HG02870 (cell line): Measurements from ENCODE around the gene ADTRP.
"Not testable (repeated sequence)": the region's sequence is repeated elsewhere in the genome, so short reads cannot be mapped to it uniquely, and the experiment has no call there.

Experiments
- ATAC-seq: cut with Tn5 transposase; IDR thresholded peaks from one replicate; pipeline ENCODE4 v1.9.1; 2021; ENCODE audit warnings: mild to moderate bottlenecking, moderate library complexity; ENCODE audit not compliant: unreplicated experiment

The ADTRP gene

DNA sequence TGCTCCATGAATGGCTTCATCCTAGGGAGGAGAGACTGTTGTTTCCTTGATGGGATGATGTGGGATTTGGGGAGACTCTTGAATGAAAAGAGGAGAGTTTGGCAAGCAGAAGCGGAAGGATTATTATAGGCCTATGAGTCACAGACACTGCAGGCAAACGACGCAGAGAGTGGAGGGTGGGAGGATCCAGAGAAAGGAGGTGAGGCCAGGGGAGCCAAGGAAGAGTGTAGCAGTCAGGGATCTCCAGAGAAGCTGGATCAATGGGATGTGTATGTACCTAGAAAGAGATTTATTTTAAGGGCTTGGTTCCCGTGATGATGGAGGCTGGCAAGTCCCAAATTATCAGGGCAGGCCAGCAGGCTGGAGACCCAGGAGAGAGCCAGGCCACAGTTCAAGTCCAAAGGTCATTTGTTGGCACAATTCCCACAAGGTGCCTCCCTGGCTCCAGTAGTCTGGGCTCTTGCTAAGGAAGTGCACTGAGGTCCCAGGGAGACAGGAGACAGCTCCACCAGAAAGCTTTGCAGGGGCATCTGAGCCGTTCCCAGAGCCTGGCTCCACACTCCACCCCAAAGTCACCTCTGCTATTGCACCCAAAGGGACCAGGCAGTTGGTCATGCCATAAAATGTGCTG lies 76.0 kb downstream of the ADTRP start:
- no peak for ATAC-seq

DNA sequence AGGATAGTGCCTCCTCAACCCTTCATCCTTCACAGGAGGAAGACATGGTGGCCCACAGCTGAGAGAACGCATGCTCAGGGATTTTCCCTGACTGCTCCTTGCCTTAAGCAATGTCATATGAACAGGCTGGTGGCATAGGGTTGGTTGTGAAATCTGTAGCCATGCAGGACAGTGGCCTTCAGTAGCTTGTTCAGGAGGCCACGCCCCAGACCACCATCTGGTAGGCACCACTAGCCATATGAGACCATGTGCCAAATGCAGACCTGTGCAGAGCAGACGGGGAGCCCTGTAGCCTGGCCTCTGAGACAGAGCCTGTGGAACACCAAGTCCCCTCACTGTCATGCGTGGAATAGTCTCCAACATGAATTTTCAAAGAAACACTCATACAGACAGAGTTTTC lies 76.5 kb downstream of the ADTRP start:
- ATAC-seq = no peak

DNA sequence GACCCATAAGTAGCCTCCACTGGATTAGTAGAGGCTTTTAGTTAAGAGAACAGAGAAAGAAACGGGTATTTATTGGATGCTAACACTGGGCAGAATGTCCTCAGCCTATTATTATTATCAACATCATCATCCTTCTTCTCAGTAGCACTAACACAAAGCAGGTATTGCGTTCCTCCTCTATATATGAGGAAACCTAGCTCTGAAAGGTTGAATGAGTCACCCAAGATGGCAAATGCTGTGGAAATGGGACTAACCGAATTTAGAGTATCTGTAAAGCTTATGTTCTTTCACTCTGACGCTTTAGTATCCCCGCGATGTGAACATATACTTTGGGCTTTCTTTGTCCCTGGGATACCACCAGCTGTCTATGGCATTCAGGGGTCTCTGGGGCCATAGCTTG lies 77.0 kb downstream of the ADTRP start:
- no peak for ATAC-seq

DNA sequence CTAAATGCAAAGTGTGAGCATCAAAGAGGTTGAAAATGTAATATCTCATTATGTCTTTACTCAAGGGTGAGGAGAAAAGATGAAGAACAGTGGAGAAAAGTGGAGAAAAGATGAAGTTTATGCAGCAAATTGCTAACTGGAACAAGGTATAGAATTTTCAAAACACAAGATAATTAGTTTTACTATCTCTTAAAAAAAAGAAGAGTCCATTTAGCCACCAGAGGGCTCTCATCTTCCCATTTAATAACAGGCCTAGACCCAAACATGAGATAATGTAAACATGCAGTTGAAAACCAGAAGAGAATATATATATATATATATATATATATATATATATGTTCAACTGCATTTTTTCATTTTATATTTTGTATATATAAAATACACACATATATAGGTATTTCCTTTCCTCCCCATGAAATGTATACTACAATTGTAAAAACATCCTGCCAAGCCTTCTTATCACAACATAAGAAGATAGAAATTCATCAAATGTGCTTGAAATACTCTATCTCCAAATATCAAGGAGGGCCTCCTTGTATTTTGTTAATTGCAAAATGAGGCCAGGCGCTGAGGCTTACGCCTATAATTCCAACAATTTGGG lies 78.4 kb downstream of the ADTRP start:
- ATAC-seq = no peak

DNA sequence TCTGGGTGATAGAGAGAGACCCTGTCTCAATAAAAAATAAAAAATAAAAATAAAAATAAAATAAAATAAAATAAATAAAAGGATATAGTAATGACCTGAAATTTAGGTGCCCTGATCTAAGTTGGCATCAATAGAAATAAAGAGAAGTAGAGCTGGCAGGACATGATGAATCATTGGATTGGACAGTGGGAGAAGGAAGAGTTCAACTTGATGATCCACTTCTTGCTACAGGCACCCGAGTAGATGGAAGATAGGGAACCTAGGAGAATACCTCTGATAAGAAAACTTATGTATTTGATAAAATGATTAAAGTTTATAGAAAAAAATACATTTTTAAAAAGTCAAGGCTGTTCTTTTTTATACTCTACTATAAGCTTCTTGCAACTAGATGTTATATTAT lies 79.0 kb downstream of the ADTRP start:
- no peak for ATAC-seq

DNA sequence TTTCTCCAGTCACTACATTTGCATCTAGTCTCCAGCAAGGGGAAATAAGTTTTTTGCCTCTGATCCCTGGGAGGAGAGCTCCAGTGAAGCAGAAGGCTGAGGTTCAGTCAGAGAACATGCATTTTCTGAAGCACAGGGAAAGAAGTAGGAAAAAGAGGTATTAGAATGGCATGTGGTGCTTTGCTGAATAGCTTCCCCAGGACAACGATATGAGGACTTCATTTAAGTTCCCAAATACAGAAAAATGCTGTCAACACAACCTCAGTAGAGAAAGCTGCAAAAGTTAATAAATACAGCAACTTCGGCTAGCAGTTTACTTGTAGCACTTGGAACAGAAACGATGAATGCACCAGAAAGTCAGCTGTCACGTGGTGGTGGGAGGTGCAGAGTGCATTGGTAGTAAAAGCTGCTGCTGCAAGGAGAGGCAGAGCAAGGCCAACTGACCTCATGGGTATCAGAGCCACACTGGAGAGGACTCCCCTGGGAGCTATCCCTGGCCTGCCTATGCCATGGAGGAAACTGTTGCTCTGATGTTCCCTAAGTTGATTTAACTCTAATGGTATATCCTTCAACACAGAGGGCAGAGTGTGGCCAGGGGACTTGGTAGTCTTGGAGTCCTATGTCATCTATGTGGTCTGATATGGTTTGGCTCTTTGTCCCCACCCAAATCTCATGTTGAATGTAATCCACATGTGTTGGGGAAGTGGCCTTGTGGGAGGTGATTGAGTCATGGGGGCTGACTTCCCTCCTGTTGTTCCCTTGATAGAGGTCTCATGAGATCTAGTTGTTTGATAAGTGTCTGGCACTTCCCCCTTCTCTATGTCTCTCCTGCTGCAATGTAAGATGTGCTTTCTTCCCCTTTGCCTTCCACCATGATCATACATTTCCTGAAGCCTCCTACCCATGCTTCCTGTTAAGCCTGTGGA lies 85.9 kb downstream of the ADTRP start:
- ATAC-seq = no peak

DNA sequence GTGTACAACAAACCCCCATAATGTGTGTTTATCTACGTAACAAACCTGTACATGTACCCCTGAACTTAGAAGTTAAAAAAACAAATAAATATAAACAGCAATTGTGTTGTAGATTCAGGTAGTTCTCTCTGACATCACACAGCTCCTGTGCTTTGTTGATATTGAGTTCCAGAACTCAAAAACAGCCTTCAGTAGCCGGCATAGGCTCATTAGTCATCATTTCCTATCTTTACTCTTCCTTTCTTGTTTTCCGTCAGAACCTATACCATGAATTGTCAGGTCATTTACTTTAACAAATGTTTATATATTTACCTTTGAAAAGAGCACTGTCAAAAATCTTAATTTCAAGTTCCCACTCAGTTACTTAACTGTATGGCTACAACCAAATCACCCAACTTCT lies 88.8 kb downstream of the ADTRP start:
- no peak for ATAC-seq

DNA sequence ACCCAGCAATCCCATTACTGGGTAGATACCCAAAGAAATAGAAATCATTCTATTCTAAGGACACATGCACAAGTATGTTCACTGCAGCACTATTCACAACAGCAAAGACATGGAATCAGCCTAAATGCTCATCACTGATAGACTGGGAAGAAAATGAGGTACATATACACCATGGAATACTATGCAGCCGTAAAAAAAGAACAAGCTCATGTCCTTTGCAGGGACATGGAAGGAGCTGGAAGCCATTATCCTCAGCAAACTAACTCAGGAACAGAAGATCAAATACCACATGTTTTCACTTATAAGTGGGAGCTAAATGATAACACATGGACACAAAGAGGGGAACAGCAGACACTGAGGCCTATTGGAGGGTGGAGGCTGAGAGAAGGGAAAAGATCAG lies 89.2 kb downstream of the ADTRP start:
- ATAC-seq = not testable (repeated sequence)

DNA sequence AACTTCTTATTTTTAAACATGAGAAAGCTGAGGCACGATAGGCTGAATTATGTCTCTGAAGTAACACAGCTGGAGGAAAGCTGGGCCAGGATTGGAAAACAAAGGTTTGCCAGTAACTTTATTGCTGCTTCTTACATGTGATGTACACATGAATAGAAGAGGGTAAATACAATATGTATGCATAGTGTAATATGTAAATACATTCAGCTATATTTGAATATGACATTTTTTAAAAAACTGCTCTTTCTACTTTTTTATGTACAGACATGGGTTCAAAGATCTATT lies 90.2 kb downstream of the ADTRP start:
- ATAC-seq = no peak

DNA sequence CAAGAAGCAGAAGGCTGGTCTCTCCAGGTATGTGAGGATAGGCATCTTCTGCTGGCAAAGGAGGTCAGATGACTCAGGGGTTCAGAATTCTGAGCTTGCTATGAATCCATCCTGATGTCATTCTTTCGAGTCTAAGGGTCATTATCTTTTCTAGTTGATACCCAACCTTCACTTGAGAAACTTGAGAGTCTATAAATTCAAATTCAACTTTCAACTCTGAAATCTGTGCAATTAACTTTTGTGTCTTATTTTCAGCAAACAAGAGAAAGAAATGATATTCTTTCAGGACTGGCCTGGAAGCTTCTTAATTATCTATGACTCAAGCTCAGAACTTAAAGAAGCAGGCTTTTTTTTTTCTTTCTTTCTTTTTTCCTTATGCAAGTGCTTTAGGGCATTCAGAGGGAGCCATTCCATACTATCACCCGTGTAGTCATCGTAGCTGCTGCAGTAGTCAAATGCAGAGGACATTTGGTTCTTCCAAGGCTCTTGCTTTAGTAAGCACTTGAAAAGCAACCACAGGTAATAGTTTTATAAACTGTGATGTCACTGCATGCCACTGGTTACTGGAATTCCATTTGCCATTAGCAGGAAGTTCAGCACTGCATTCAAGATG lies 93.0 kb downstream of the ADTRP start:
- ATAC-seq = no peak

DNA sequence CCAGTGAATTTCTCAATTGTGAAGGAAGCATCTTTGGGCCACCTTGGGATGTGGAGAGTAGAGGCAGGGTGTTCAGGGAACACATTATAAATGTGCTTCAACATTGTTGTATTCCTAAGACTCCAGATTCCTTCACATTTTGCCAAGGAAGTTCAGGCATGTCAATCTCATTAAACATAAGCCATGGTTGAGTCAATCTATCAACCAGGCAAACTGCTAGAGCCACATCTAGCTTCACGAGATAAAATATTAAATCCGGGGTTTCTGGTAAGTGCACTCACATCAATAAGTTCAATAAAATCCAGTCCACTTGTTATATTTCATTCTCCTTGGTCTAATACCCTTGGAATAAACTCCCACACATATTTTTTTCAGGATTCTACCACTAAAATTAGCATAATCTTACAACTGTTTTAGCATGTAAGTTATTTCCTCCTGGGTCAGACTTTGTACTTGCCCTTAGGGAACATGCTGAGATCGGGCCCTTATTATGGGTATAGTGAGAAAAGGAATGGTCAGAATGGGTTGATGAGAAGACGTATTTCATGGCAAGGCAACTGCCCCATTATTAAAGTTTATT lies 93.6 kb downstream of the ADTRP start:
- ATAC-seq = no peak

DNA sequence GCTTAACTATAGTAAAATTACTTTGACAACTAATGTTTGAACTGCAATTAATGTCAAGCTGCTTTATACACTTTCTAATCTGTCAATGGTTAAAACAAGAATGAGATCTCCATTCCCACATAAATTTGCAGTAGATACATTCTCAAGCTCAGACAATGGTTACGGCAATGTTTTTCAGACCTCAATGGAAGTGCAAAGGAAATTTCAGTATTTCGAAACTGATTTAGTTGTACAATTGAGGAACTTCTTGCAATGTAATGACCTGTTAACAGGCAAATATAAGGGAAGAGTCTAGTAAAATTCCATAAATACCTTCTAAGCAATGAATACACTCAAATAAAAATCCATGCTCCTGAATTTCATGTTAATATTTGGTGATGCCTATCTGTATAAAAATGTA lies 94.7 kb downstream of the ADTRP start:
- ATAC-seq = no peak

DNA sequence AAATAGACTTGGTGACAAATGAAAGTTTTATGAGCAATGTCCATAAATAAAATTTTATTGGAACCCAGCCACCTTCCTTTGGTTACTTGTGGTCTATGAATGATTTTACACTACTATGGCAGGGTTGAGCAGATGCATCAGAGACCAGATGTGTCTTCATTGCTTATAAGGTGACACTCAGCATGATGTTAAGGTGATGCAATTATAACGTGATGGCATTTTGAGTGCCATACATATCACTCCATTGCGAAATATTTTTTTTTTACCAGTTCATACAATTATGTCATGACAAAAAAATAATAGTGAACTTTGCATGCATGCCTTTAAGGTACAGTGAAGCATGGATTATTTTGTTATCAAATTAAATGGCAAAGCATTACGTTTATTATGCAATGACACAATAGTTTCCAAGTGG lies 96.0 kb downstream of the ADTRP start:
- no peak for ATAC-seq

DNA sequence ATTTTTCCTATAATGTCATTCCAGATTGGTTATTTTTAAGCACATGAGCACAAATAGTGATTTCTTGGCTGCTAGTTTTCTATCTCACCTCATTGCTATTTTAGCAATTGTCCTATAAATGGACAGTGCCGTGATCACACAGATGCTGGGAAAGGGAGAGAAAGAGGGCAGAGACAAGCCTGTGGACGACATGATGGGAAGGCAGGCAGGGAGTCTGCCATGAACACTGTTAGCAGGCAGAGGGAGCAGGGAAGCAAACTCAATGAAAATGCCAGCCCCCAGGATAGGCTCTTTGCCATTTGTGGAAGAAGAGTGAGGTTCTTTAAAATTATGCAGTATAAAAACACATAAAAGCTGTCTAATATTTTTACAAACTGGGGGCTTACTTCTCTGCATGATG lies 96.8 kb downstream of the ADTRP start:
- no peak for ATAC-seq

DNA sequence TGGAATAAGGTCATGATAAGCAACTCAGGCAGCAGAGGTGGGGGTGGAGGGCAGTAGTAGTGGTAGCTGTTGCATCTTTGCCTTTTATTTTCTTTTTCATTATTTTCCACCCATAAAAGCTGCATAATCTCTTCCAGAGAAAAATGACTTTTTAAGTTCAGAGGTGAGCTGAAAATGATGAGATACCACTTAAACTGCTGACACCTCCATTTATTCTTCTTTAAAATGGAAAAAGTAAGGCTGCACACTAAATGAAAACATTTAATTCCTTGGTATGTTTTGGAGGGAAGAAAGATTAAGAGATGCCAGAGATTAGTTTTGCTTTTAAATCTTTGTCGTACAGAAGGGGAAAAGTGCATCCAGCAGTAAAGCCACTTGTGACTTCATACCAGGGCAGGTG lies 97.2 kb downstream of the ADTRP start:
- no peak for ATAC-seq

DNA sequence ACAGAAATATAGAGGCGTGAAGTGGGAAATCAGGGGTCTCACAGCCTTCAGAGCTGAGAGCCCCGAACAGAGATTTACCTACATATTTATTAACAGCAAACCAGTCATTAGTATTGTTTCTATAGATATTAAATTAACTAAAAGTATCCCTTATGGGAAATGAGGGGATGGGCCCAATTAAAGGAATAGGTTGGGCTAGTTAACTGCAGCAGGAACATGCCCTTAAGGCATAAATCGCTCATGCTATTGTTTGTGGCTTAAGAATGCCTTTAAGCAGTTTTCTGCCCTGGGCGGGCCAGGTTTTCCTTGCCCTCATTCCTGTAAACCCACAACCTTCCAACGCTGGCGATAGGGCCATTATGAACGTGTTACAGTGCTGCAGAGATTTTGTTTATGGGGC lies 98.1 kb downstream of the ADTRP start:
- ATAC-seq = not testable (repeated sequence)

DNA sequence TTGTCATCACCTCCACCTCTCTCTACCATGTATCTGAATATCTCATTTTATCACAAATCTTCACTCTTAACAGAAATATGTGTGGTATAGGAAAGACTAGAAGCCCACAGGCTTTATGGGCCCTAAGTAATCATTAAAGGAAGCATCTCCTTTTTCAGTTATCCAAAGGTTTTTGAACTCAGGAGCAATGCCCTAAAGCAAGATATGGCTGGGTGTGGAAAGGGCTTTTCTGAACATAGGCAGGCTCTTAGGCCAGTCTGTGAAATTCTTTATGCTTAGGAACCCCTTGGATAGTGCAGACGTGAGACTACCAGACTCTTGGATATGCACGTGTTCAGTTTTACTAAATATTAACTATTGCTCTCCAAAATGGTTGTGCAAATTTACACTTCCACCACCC lies 99.5 kb downstream of the ADTRP start:
- ATAC-seq = no peak

DNA sequence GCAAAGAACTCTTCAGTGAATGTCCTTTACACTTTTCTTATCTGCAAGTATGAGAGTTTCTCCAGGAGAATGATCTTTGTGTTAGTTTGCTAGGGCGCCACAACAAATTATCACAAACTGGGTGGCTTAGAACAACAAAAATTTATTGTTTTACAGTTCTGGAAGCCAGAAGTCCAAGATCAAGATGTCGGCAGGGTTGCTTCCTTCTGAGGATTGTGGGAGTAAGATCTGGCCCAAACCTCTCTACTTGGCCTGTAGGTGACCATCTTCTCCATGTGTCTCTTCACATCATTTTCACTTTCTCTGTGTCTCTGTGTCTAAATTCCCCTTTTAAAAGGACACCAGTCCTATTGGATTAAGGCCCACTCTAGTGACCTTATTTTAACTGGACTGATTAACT lies 103.0 kb downstream of the ADTRP start:
- ATAC-seq = no peak

DNA sequence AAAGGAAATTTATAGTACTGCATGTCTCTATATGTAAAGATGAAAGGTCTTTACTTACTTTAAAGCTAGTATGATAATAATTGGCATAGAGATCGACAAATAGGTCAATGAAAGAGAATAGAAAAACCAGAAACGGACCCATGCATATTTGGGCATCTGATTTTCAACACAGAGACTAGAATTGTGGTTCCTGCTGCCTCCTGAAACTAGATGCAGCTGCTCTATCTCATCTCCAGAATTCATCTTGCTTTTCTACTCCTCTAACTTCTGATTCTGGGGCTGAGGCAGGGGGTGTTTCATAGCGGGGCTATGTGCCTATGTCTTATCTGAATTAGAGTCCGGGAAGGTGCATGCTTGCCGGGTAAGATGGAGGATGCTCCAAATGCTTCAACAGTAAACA lies 105.9 kb downstream of the ADTRP start:
- ATAC-seq = no peak

DNA sequence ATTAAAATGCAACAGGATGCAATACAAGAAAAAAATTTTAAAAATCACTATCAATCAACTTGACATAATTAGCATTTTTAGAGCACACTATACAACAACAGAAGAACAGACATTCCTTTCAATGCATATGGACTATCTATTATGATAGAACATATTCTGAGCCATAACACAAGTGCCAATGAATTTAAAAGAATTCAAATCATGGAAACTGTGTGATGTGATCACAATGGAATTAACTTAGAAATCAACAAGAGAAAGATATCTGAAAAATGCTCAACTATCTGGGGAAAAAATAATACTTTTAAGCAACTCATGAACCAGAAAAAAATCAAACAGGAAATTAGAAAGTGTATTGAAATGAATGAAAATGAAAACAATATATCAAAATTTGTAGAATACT lies 106.3 kb downstream of the ADTRP start:
- no peak for ATAC-seq

DNA sequence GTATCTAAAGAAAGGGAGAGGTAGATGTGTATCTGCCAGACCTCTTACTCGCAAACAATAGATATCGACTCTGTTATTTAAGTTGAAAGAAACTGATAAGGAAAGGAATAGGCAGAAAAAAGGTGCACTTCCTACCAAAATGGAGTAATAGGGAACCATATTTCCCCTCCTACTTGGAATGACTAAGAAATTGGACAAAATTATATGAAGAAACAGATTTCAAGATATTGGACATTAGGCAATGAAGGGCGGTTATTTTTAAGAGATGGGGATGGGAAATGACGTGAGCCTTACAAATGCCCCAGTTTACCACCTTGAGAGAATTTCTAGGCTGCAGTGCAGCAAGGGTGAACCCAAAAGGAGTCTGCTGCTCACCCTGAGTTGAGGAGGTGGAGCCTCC lies 108.9 kb downstream of the ADTRP start:
- no peak for ATAC-seq

DNA sequence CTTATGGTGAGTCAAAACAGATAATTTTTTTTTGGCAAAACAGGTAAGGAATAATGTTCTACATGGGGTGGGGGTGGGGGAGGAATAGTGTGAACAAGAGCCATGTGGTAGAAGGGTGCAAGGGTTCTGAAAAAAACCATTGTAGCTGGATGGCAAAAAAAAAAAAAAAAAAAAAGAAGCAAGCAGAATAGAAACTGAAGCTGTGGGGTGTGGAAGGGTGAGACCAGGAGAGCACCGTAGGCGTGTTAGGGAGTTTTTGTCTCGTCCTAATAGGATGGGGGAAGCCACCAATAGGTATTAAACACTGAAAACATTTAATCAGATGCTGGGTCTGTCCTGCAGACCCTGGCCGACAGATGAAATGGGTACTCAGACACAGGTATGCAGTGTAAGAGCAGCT lies 110.1 kb downstream of the ADTRP start:
- no peak for ATAC-seq
